Fibroblast of skin of left biceps (primary cell): Measurements from ENCODE around the gene FUOM.

Experiments
- DNase-seq, 2 experiments: peaks; one replicate each; pipeline ENCODE4 v3.0.0-alpha.2; 2013; ENCODE audit warnings: low read depth in 2 of 2

FUOM gene

DNA sequence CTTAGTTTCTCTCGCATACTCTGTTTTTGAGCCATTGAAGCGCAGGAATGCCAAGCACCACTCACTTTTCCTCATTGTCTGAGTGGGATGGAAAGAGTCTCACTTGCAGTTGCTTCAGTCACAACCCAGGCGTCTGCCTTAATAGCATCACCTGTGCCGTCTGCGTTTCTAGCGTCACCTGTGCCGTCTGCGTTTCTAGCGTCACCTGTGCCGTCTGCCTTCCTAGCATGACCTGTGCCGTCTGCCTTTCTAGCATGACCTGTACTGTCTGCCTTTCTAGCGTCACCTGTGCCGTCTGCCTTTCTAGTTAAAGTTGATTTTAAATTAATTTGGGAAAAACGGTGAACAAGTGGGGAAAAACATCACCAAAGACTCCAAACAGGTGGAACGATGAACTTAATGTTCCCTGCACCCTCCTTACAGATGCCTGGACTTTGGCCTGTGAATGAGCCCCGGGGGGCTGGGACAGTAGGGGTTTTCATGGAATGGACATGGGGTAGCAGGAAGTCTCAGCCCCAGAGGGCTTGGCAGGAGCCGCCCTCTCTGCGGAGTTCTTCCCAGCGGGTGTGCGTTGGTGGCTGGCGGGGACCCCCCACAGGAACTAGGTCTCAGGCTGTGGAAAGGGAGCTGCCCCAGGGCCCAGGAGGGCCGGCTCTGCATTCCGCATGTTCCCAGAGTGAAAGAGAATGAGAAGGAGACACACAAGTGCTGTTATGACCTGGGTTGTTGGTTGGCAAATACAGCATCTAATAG lies 45.6 kb downstream of the FUOM start:
- DNase-seq = no peak

DNA sequence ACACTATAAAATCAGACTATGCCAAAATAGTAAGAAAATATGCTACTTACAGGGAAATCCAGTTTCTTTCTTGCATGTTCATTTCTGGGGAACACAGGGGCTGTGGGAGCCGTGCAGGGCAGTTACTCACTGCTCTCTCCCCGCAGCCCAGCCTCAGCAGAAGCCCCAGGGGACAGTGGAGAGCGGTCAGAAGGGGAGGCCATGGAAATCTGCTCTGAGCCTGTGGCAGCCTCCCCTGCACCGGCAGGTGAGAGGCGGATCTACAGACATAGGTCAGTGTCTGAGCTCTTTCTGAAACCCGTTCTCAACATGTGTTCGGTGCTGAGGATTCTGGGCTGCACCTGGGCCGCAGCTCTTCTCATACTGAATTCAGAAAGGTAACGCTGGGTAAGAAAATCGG lies 46.2 kb downstream of the FUOM start:
- DNase-seq = no peak

DNA sequence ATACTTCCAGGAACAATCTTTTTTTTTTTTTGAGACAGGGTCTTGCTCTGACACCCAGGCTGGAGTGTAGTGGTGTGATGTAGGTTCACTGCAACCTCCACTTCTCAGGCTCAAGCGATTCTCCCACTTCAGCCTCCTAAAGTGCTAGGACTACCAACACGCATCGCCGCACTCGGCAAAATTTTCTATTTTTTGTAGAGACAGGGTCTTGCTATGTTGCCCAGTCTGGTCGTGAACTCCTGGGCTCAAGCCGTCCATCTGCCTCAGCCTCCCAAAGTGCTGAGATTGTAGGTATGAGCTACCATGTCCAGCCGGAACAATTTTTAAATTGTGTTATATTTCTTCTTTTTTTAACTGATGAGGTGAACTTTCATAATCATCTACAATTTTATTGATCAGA lies 47.0 kb downstream of the FUOM start:
- no peak for DNase-seq

DNA sequence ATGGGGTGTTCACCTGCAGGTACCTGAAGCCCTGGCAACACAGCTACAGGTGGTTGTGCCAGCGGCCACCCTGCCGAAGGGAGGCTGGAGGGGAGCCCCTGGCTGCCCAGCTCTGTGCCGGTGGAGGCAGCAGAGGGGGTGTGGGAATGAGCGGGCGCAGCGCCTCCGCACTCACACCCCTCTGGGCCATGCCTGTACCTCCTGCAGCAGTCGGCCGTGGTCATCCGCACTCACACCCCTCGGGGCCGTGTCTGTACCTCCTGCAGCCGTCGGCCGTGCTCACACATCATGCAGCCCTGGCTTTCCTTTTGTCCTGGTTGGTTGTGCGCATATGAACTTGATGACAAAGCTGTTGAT lies 47.4 kb downstream of the FUOM start:
- DNase-seq = no peak

DNA sequence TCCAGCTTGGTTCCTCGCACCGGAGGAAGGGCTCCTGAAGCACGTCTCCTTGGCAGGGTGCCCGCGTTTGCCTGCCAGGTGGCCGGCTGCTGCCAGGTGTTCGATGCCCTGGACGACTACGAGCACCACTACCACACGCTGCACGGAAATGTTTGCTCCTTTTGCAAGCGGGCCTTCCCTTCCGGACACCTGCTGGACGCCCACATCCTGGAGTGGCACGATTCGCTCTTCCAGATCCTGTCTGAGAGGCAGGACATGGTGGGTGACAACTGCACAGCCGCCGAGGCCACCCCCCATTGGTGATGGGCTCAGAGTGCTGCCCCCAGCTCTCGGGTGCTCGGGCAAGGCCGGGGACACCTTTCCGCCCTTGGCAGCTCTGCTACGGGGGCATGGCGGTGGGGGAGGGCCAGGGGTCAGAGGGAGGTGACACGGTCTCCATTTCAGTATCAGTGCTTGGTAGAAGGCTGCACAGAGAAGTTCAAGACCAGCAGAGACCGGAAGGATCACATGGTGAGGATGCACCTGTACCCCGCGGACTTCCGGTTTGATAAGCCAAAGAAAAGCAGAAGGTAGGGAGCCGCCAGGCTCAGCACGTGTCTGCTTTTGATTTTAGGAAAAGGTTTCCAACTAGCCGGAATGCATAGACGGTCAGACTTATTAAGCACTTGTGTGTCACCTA lies 48.0 kb downstream of the FUOM start:
- DNase-seq = no peak

DNA sequence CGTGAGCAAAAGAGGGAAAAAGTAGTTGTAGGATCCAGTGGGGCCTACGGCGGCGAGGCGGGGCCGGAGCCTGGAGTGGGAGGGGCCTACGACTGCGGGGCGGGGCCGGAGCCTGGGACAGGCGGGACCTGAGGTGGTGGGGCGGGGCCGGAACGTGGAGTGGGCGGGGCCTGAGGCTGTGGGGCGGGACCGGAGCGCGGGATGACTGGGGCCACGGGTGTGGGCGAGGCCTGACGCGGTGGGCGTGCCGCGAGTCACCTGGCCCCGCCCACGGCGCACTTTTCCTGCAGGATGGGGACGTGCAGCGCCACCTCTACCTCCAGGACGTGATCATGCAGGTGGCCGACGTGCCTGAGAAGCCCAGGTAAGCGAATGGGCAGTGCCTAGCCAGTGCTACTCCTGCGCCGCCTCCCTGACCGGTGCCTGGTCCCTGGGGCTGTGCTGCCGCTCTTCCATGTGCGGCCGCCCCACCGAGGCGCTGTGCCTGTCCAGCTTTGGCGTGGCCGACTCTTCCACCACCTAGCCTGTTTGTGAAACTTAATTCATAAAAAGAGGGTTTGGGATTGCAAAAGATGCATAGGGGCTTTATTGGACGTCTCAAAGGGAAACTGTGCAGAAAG lies 48.6 kb downstream of the FUOM start:
- DNase-seq = peak; percentile 62 to 70

DNA sequence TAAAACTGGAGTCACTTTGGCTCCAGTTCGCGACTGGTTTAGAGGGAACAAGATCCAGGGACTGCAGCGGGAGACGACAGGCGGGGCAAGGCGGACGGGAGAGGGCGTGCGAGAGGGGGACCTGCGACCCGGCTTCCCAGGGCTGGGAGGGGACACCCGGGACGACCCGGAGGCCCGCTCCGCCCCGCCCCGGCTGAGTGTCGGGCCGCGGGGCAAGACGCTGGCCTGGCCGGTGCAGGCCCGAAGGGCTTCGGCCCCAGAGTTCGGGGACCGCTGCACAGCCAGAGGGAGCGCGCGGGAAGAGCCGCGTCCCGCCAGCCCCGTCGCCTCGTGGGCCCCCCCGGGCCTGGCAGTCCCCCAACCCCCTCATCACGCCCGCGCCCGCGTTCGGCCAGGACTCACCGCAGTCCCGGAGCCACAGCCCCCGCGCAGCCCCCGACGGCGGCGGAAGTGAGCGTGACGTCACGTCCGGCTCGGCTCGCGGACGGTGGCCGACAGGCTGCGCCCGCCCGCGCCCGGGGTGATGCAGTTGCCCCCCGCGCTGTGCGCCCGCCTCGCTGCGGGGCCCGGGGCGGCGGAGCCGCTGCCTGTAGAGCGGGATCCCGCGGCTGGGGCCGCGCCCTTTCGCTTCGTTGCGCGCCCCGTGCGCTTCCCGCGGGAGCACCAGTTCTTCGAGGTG lies 49.3 kb downstream of the FUOM start, which contains the start of the genes TUBGCP2 and ZNF511:
Gene TUBGCP2, minus strand, starts transcription at position 452 of the 679 bp plus-strand sequence. CDS start 5,931 bp downstream, outside the sequence.
Gene ZNF511, plus strand, starts transcription at position 494 of the 679 bp plus-strand sequence. Its CDS starts 30 bp downstream, at position 524.
- DNase-seq = peak; percentile 55 to 66

DNA sequence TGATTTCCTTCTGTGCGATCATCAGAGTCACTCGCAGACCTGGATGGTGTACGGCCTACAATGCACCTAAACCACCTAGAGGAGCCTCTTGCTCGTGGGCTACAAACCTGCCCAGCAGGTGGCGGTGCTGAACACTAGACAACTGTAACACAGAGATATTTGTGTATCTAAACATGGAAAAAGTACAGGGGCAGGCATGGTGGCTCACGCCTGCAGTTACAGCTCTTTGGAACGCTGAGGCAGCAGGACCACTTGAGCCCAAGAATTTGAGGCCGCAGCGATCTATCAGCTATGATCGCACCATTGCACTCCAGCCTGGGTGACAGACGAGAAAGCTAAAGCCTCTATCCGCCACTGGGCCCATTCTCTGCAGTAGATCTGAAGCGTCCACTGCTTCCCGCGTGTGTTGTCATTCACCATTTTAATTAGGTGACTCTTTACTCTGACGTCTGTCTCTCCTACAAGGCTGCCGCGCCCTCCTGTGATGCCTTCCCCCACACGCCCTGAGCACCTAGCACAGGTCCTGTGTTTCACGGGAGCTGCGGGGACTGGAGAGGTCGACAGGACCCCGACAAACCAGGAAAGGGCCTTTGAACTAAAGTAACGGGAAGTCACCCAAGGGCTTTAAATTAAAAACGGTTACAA lies 49.9 kb downstream of the FUOM start:
- DNase-seq = no peak

DNA sequence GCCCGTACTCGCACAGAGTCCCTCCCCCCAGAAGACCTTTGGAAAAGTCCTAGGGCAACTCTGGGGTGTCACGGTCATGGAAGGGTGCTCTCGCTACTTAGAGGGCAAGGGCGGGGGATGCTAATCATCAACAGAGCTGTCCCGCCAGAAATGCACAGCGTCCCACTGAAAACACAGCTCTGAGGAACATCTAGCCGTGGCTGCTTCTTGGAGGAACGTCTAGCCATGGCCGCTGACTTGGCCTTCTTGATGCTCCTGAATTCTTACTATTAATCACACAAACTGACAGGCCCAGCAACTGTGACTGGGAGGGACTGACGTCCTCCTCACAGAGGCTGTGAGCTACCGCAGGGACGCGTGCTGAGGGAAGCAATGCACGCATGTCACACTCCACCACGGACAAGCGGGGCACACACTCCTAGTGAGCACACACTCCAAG lies 50.9 kb downstream of the FUOM start:
- DNase-seq = no peak

DNA sequence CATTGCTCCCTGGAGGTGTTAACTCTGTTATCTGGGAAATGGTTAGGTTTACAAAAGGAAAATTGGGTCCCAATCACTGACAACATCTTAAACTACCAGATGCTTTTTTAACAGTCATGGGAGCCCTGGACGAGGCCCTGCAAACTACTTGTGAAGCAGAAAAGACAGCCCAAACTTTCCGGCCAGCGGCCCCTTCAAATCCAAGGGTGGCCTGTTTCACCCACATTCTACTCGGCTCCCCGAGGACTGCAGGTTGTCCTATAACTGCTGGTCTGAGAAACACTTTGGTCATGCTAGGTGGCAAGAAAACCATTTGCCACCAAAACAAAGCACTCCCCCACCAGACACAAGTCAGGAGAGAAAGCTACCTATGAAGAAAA lies 51.7 kb downstream of the FUOM start:
- no peak for DNase-seq
